Chondrocyte (in vitro differentiated cells): Measurements from ENCODE around the gene KDR. TPM values are rescaled to one million over a fixed set of nuclear protein-coding genes. Genes with fewer than 3 reads are reported as not detected.

Experiments used
- DNase-seq: peaks from one replicate; pipeline ENCODE4 v3.0.0; 2021; ENCODE audit warnings: mixed read lengths, low spot score
- H3K27ac Mint-ChIP-seq: one replicate; pipeline ENCODE4 v1.8.0; 2021; ENCODE audit warnings: mild to moderate bottlenecking, moderate library complexity, mixed read lengths; ENCODE audit not compliant: unreplicated experiment
- H3K27me3 Mint-ChIP-seq: 2 replicates; pipeline ENCODE4 v1.8.0; 2021; ENCODE audit warnings: low read depth, mixed read lengths
- H3K36me3 Mint-ChIP-seq: 2 replicates; pipeline ENCODE4 v1.8.0; 2021; ENCODE audit warnings: low read depth, mixed read lengths
- H3K4me1 Mint-ChIP-seq: 2 replicates; pipeline ENCODE4 v1.8.0; 2021; ENCODE audit warnings: low read depth, mild to moderate bottlenecking, mixed read lengths
- H3K4me3 Mint-ChIP-seq: one replicate; pipeline ENCODE4 v1.8.0; 2021; ENCODE audit warnings: mild to moderate bottlenecking, moderate library complexity, mixed read lengths; ENCODE audit not compliant: unreplicated experiment
- H3K9me3 Mint-ChIP-seq: 2 replicates; pipeline ENCODE4 v1.8.0; 2021; ENCODE audit warnings: low read depth, mixed read lengths
- CTCF ChIP-seq: fragments of 200-600 bp; sonication (generic); IDR thresholded peaks from 2 replicates; pipeline ENCODE4 v1.5.0; 2021; ENCODE audit warnings: antibody characterized with exemption, mild to moderate bottlenecking, moderate library complexity
- total RNA-seq: library from RNA; stranded (reverse); gene quantifications from 3 replicates; pipeline ENCODE4 v1.2.1, GENCODE V29; 2021

Gene KDR
- total RNA-seq, 1 donor from 2014 or later = 0.77 TPM

- Mint-ChIP-seq H3K4me3 (no peak overlapping the region), H3K4me1 (no peaks in the 10 kb centered on the region), H3K36me3 (no peaks in the 10 kb centered on the region), H3K27ac (no peak overlapping the region), H3K27me3 (peaks cover 29% of the 10 kb centered on the region), H3K9me3 (peaks cover 18% of the 10 kb centered on the region)
- TF ChIP-seq CTCF = no peak
- DNase-seq = no peak
Observed at GRCh38 chr4:55051532-55051931, 73.9 kb downstream of the KDR start.

- Mint-ChIP-seq H3K4me1 (no peaks in the 10 kb centered on the region), H3K36me3 (no peaks in the 10 kb centered on the region), H3K27me3 (peaks cover 29% of the 10 kb centered on the region), H3K4me3 (no peak overlapping the region), H3K27ac (no peak overlapping the region), H3K9me3 (peaks cover 17% of the 10 kb centered on the region)
- DNase-seq = no peak
- TF ChIP-seq CTCF = no peak
Observed at GRCh38 chr4:55050418-55050950, 74.9 kb downstream of the KDR start.

GRCh38 chr4:55038176-55038890, 87.1 kb downstream of the KDR start:
- Mint-ChIP-seq H3K27me3 (peaks cover 9% of the 10 kb centered on the region), H3K36me3 (peaks cover 7% of the 10 kb centered on the region), H3K9me3 (peaks cover 15% of the 10 kb centered on the region), H3K4me3 (no peak overlapping the region), H3K4me1 (peaks cover 25% of the 10 kb centered on the region), H3K27ac (peak overlapping the region; percentile 86)
- no peak for DNase-seq
- no peak for TF ChIP-seq CTCF

GRCh38 chr4:55037728-55038127, 87.7 kb downstream of the KDR start:
- no peak overlapping the region for H3K27ac Mint-ChIP-seq
- peaks cover 13% of the 10 kb centered on the region for H3K9me3 Mint-ChIP-seq
- H3K4me1 Mint-ChIP-seq = peaks cover 30% of the 10 kb centered on the region
- TF ChIP-seq CTCF = no peak
- no peak overlapping the region for H3K4me3 Mint-ChIP-seq
- DNase-seq = no peak
- peaks cover 13% of the 10 kb centered on the region for H3K27me3 Mint-ChIP-seq
- H3K36me3 Mint-ChIP-seq = peaks cover 7% of the 10 kb centered on the region

- peaks cover 7% of the 10 kb centered on the region for H3K9me3 Mint-ChIP-seq
- no peak for TF ChIP-seq CTCF
Observed at GRCh38 chr4:55036405-55036804, 89.0 kb downstream of the KDR start.

More at GRCh38 chr4:55036405-55036804, 89.0 kb downstream of the KDR start:
- Mint-ChIP-seq H3K27ac (no peak overlapping the region), H3K4me1 (peaks cover 30% of the 10 kb centered on the region), H3K27me3 (peaks cover 14% of the 10 kb centered on the region), H3K36me3 (peaks cover 6% of the 10 kb centered on the region), H3K4me3 (no peak overlapping the region)
- DNase-seq = no peak
